CMK (cell line): ENCODE data around the gene NAA80.
"Not testable (repeated sequence)": the region's sequence is repeated elsewhere in the genome, so short reads cannot be mapped to it uniquely, and the experiment has no call there.

Source experiments
- DNase-seq: peaks from one replicate; pipeline ENCODE4 v3.0.0-alpha.2; 2010; ENCODE audit warnings: low read depth

NAA80 gene

GRCh38 chr3:50289130-50289529, 10.1 kb downstream of the NAA80 start:
- no peak for DNase-seq

DNA sequence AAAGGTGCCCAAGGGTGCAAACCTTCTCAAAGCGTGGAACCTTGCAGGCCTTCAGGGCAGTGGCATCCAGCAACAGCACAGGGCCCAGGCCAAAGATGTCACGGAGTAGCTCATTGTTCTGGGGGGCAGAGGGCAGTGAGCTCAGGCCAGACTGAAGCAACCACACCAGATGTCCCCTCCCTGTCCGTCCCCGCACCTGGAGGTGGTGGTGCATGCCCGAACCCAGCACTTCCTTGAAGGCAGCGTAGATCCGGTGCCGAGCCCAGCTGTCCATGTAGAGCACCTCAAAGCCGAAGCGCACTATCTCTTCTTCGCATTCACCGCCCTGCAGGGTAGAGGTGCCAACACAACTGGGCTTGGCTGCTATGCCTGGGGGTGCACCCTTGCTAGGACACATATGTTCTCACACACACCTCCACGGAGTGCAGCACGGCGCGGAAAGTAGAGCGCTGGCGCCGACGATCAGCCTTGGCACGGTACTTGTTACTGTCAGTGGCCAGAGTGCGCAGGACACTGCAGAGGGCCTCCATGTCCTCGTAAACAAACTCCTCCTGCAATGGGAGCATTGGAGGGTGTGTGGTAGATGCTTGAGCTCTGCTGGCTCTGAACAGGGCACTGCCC, 10.7 kb downstream of the NAA80 start:
- no peak for DNase-seq

DNA sequence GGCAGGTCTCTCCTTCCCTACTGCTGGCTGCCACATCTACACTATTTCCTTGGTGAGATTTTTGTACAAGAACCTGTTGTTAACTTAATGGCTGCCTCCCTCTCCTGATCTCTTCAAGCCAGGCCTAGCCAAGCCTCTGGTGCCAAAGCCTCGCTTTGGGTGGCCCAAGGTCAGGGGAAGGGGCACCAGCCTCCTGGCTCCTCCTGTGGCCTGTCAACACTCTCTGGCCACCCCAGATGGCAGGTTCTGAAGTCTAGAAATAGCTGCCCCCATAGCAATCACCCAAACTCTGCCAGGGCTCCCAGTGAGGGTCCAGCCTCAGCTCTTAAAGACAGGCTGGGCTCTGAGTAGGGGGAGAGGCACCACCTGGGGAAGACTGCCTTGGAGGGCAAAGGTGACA, 11.9 kb downstream of the NAA80 start:
- no peak for DNase-seq

- DNase-seq = no peak
Observed at GRCh38 chr3:50286322-50287227, 12.6 kb downstream of the NAA80 start.

DNA sequence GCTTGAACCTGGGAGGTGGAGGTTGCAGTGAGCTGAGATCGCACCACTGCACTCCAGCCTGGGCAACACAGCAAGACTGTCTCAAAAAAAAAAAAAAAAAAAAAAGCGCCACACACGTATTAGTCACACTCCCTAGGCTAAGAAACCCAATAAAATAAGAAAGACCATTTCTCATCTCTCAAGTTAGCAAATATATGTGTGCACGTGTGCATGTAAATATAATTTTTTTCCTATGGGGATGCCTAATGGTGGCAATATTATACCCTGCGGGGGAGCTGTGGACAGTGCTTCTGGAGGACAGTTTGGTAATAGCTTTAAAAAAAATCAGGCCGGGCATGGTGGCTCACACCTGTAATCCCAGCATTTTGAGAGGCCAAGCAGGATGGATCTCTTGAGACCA, 15.1 kb downstream of the NAA80 start:
- DNase-seq = not testable (repeated sequence)

- DNase-seq = no peak
Observed at GRCh38 chr3:50279255-50280016, 19.8 kb downstream of the NAA80 start.

DNA sequence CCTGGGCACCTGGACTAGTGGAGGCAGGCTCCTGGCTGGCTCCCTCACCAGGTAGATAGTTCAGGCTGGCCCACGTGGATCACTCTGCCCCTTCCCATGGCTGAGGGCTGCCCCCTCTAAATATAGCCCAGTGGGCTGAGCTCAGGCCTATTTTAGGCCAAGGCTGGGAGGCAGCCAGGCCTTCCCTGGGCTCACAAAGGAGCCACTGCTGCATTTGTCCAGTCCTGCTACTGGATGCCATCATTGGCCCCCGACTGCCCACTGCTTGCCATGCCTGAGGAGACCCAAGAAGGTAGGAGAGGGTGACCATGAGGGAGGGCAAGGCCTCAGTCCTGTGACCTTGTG, 20.4 kb downstream of the NAA80 start, which contains the start of gene LSMEM2:
TSS of gene LSMEM2 (plus strand) at position 208 of the 345 bp plus-strand sequence. CDS start at position 235, 27 bp downstream.
- no peak for DNase-seq

- DNase-seq = no peak
Observed at GRCh38 chr3:50278123-50278879, 20.9 kb downstream of the NAA80 start.

- no peak for DNase-seq
Observed at GRCh38 chr3:50276762-50277101, 22.5 kb downstream of the NAA80 start.

- DNase-seq = no peak
Observed at GRCh38 chr3:50275996-50276761, 23.0 kb downstream of the NAA80 start.

GRCh38 chr3:50275141-50275995, 23.8 kb downstream of the NAA80 start:
- DNase-seq = no peak

- no peak for DNase-seq
Observed at GRCh38 chr3:50274371-50275104, 24.7 kb downstream of the NAA80 start.

DNA sequence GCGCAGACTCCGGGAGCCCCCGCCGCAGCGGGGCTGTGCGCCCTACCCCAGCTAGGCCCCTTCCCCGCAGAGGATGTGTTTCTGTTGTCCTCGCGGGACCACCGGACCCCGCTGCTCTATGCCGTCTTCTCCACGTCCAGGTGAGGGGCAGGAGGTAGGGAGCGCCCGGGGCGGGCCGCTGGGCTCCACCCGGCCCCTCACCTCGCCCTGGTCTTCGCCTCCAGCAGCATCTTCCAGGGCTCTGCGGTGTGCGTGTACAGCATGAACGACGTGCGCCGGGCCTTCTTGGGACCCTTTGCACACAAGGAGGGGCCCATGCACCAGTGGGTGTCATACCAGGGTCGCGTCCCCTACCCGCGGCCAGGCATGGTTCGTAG, 25.5 kb downstream of the NAA80 start:
- no peak for DNase-seq

DNA sequence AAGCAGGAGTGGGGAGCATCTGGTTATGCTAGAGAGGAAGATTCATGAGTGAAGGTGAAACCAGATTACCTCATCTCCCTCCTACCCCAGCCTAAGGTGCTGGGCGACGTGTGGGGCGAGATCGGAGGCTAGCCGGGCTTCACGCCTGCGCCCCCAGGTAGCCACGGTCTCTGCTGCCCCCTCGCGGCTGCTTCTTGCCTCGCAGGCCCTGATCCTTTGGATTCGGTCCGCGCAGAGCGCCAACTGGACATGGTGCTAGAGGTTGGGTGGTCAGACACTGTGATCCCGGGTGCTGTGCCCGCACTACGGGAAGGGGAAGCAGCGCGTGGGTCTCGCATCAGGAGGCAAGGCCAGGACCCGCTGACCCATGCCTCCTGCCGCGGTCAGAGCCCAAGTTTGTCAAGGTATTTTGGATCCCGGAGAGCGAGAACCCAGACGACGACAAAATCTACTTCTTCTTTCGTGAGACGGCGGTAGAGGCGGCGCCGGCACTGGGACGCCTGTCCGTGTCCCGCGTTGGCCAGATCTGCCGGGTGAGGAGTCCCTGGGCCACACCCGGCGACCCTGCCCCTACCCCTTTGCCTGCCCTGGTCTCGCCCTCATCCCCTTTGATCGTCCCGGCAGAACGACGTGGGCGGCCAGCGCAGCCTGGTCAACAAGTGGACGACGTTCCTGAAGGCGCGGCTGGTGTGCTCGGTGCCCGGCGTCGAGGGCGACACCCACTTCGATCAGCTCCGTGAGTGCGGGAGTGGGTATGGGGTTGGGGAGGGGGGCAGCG, 26.1 kb downstream of the NAA80 start:
- DNase-seq = no peak

GRCh38 chr3:50272538-50272910, 26.7 kb downstream of the NAA80 start:
- not testable (repeated sequence) for DNase-seq

- no peak for DNase-seq
Observed at GRCh38 chr3:50271314-50271936, 27.8 kb downstream of the NAA80 start.

GRCh38 chr3:50270422-50271224, 28.6 kb downstream of the NAA80 start:
- no peak for DNase-seq

- DNase-seq = no peak
Observed at GRCh38 chr3:50269977-50270413, 29.2 kb downstream of the NAA80 start.
